SK-N-SH (cell line): ENCODE results near the gene TMED3. TPM values are rescaled to one million over a fixed set of nuclear protein-coding genes. Genes with fewer than 3 reads are reported as not detected.

Source experiments
- CTCF ChIA-PET: fragments of 300-600, 350-600 bp; formaldehyde crosslinking; extraction: SDS; loops from one replicate; lab custom pipeline; 2021; lab: Yijun Ruan, JAX
- POLR2A ChIA-PET: fragments of 350-600 bp; sonication (Branson Sonifier 250); formaldehyde crosslinking; extraction: SDS; loops from one replicate; lab custom pipeline; 2020; ENCODE audit warnings: antibody characterized with exemption, inconsistent platforms; lab: Yijun Ruan, JAX
- DNase-seq: peaks from one replicate; pipeline ENCODE4 v3.0.0; 2012
- H2AFZ ChIP-seq: fragments of 200-600 bp; sonication (generic); 2 replicates; pipeline ENCODE4 v1.8.1; 2016; ENCODE audit warnings: antibody characterized with exemption, mild to moderate bottlenecking, low read depth
- H3F3A ChIP-seq: fragments of 200-600 bp; sonication (generic); replicated peaks from 2 replicates; pipeline ENCODE3; 2016; ENCODE audit warnings: antibody characterized with exemption, mild to moderate bottlenecking; ENCODE audit not compliant: insufficient read depth
- H3K27ac ChIP-seq, 2 experiments: fragments of 200-500 bp in 1 of 2; fragments of 200-600 bp in 1 of 2; sonication (Bioruptor generic) in 1 of 2; sonication (generic), shearing (Covaris generic) in 1 of 2; 2 replicates each; pipeline versions ENCODE4 v1.5.1 to v1.6.1; 2014 to 2016; ENCODE audit warnings: low read depth in 2 of 2, inconsistent platforms in 1 of 2, low read length in 1 of 2, mild to moderate bottlenecking in 1 of 2, mixed read lengths in 1 of 2
- H3K27me3 ChIP-seq: fragments of 200-600 bp; sonication (generic), shearing (Covaris generic); 2 replicates; pipeline ENCODE4 v1.6.1; 2016; ENCODE audit warnings: mixed run types; ENCODE audit not compliant: insufficient read depth
- H3K36me3 ChIP-seq, 2 experiments: fragments of 200-500 bp in 1 of 2; fragments of 200-600 bp in 1 of 2; sonication (Bioruptor generic) in 1 of 2; sonication (generic) in 1 of 2; replicated peaks in 1 of 2; 2 replicates each; pipeline versions ENCODE3 to v1.5.1; 2014 to 2016; ENCODE audit warnings: low read length in 1 of 2, mild to moderate bottlenecking in 1 of 2; ENCODE audit not compliant: insufficient read depth in 2 of 2, control insufficient read depth in 1 of 2
- H3K4me1 ChIP-seq, 2 experiments: fragments of 200-500 bp in 1 of 2; fragments of 200-600 bp in 1 of 2; sonication (Bioruptor generic) in 1 of 2; sonication (generic), shearing (Covaris generic) in 1 of 2; 2 replicates each; pipeline versions ENCODE4 v1.5.1 to v1.6.1; 2014 to 2016; ENCODE audit warnings: low read depth in 1 of 2, low read length in 1 of 2, mixed run types in 1 of 2; ENCODE audit not compliant: insufficient read depth in 2 of 2, control insufficient read depth in 1 of 2
- H3K4me2 ChIP-seq: fragments of 200-600 bp; sonication (generic), shearing (Covaris generic); 2 replicates; pipeline ENCODE4 v1.6.1; 2017; ENCODE audit warnings: mixed run types
- H3K4me3 ChIP-seq, 2 experiments: fragments of 200-500 bp in 1 of 2; fragments of 200-600 bp in 1 of 2; sonication (Bioruptor generic) in 1 of 2; sonication (generic), shearing (Covaris generic) in 1 of 2; 2 replicates each; pipeline versions ENCODE4 v1.5.1 to v1.8.1; 2014 to 2016; ENCODE audit warnings: low read depth in 2 of 2, inconsistent platforms in 1 of 2, low read length in 1 of 2, mild to moderate bottlenecking in 1 of 2, mixed read lengths in 1 of 2, moderate library complexity in 1 of 2
- H3K79me2 ChIP-seq: fragments of 200-600 bp; sonication (generic); 2 replicates; pipeline ENCODE4 v1.8.1; 2017; ENCODE audit warnings: mild to moderate bottlenecking; ENCODE audit not compliant: insufficient read depth
- H3K9ac ChIP-seq: fragments of 200-600 bp; sonication (generic); 2 replicates; pipeline ENCODE4 v1.6.1; 2017; ENCODE audit warnings: mixed run types
- H3K9me2 ChIP-seq: fragments of 200-600 bp; sonication (generic); 2 replicates; pipeline ENCODE4 v1.6.1; 2017; ENCODE audit warnings: mixed run types
- H3K9me3 ChIP-seq: fragments of 200-600 bp; sonication (generic); 2 replicates; pipeline ENCODE4 v1.6.1; 2017; ENCODE audit warnings: mixed run types, mild to moderate bottlenecking, moderate library complexity
- H4K20me1 ChIP-seq: fragments of 200-600 bp; sonication (generic); 2 replicates; pipeline ENCODE4 v1.6.1; 2017; ENCODE audit warnings: mild to moderate bottlenecking, mixed run types; ENCODE audit not compliant: insufficient read depth
- CHD2 ChIP-seq: fragments of 150-350 bp; IDR thresholded peaks from 2 replicates; pipeline ENCODE4 v1.6.1; 2018; ENCODE audit warnings: low read length; ENCODE audit not compliant: partially characterized antibody
- EZH2phosphoT487 ChIP-seq: fragments of 200-600 bp; sonication (generic); IDR thresholded peaks from 2 replicates; pipeline ENCODE4 v1.6.1; 2017; ENCODE audit warnings: low read depth, mixed run types, mild to moderate bottlenecking, antibody characterized with exemption, moderate library complexity, borderline replicate concordance
- FOXJ3 ChIP-seq: sonication (generic); formaldehyde crosslinking; IDR thresholded peaks from 2 replicates; pipeline ENCODE4 v1.5.1; 2020; ENCODE audit warnings: mild to moderate bottlenecking, missing genetic modification reagents
- MEF2A ChIP-seq: IDR thresholded peaks from 2 replicates; pipeline ENCODE4 v1.4.0; 2012; ENCODE audit warnings: low read depth, borderline replicate concordance
- NFIC ChIP-seq: IDR thresholded peaks from 2 replicates; pipeline ENCODE4 v1.4.0; 2012; ENCODE audit warnings: borderline replicate concordance
- POLR2AphosphoS5 ChIP-seq: IDR thresholded peaks from 2 replicates; pipeline ENCODE4 v1.6.1; 2012; ENCODE audit warnings: low read depth, low read length
- RXRA ChIP-seq: IDR thresholded peaks from 2 replicates; pipeline ENCODE4 v1.4.0; 2012; ENCODE audit warnings: low read depth, mild to moderate bottlenecking, borderline replicate concordance
- YY1 ChIP-seq: IDR thresholded peaks from 2 replicates; pipeline ENCODE4 v1.4.0; 2012; ENCODE audit warnings: low read depth, mild to moderate bottlenecking
- WGBS: methylation state at CpG from one replicate; pipeline ENCODE4 v1.1.6; 2017; ENCODE audit warnings: low lambda C conversion rate; 5-methylcytosine and 5-hydroxymethylcytosine counted together
- polyA plus RNA-seq, 3 experiments: library from polyadenylated mRNA; depleted of rRNA; stranded (reverse); fragments of >200 nt; gene quantifications; 2 replicates each; pipeline ENCODE4 v1.2.3, GENCODE V29; 2012
- TF ChIP-seq, protein P1 (sequence below): IDR thresholded peaks from 2 replicates; pipeline ENCODE4 v1.4.0; 2012; ENCODE audit warnings: low read depth, borderline replicate concordance
- TF ChIP-seq, protein P2 (sequence below): IDR thresholded peaks from 2 replicates; pipeline ENCODE4 v1.4.0; 2012; ENCODE audit warnings: low read depth, borderline replicate concordance

TMED3 gene
- polyA plus RNA-seq, 1 of the 3 experiments (the other 2 are of a cell fraction), result 128 TPM

DNA sequence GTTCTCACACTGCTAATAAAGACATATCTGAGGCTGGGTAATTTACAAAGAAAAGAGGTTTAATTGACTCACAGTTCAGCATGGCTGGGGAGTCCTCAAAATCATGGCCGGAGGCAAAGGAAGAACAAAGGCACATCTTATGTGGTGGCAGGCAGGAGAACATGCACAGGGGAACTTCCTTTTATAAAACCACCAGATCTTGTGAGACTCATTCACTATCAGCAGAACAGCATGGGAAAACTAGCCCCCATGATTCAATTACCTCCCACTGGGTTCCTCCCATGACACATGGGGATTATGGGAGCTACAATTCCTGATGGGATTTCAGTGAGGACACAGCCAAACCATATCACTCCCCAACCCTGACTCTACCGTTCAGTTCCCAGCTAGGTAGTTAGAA lies 61.5 kb downstream of the TMED3 start:
- ChIA-PET POLR2A (no interaction called here), CTCF (interaction anchor here (0.9 to 1.5 kb wide), 2 partner anchors 9 to 32 kb away, joined by 4 to 12 read pairs; no protein-coding TSS in a partner anchor)
- Histone ChIP-seq H3K79me2 (no peaks in the 10 kb centered on the region), H3K4me3 (no peak overlapping the region), H3K9me3 (no peaks in the 10 kb centered on the region), H3K4me1 (peaks cover 0 to 4% of the 10 kb centered on the region in 2 experiments; a peak in 1 of 4 replicates), H3K4me2 (no peak overlapping the region), H4K20me1 (no peaks in the 10 kb centered on the region), H3K9ac (no peak overlapping the region), H3K36me3 (no peaks in the 10 kb centered on the region), H2AFZ (no peak overlapping the region), H3F3A (no peaks in the 10 kb centered on the region), H3K27me3 (no peaks in the 10 kb centered on the region), H3K9me2 (no peaks in the 10 kb centered on the region), H3K27ac (no peak overlapping the region)
- 83% methylated on average over 2 of the region's 2 CpGs for WGBS
- TF ChIP-seq CHD2, result no peak
- no peak for TF ChIP-seq NFIC
- no peak for TF ChIP-seq FOXJ3 (CRISPR knock-in tag)
- no peak for TF ChIP-seq EZH2phosphoT487
- TF ChIP-seq, protein P1, sequence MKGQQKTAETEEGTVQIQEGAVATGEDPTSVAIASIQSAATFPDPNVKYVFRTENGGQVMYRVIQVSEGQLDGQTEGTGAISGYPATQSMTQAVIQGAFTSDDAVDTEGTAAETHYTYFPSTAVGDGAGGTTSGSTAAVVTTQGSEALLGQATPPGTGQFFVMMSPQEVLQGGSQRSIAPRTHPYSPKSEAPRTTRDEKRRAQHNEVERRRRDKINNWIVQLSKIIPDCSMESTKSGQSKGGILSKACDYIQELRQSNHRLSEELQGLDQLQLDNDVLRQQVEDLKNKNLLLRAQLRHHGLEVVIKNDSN, result no peak
- TF ChIP-seq MEF2A, result no peak
- TF ChIP-seq POLR2AphosphoS5, result no peak
- no peak for TF ChIP-seq RXRA
- no peak for TF ChIP-seq YY1
- TF ChIP-seq, protein P2, sequence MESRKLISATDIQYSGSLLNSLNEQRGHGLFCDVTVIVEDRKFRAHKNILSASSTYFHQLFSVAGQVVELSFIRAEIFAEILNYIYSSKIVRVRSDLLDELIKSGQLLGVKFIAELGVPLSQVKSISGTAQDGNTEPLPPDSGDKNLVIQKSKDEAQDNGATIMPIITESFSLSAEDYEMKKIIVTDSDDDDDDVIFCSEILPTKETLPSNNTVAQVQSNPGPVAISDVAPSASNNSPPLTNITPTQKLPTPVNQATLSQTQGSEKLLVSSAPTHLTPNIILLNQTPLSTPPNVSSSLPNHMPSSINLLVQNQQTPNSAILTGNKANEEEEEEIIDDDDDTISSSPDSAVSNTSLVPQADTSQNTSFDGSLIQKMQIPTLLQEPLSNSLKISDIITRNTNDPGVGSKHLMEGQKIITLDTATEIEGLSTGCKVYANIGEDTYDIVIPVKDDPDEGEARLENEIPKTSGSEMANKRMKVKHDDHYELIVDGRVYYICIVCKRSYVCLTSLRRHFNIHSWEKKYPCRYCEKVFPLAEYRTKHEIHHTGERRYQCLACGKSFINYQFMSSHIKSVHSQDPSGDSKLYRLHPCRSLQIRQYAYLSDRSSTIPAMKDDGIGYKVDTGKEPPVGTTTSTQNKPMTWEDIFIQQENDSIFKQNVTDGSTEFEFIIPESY, result no peak
- no peak for DNase-seq

Other genes starting within 250 kb of the TMED3 start
- gene RASGRF1, start 220.3 kb upstream of the TMED3 start, polyA plus RNA-seq (2012; rRNA removed), result 0.10 TPM in 1 of 2 replicates, not detected in the other
- gene ANKRD34C, start 28.4 kb upstream of the TMED3 start, polyA plus RNA-seq (2012; rRNA removed), result not detected in 2 replicates
- 0.35 and 0.39 TPM in 2 replicates for gene MINAR1, start 121.2 kb downstream of the TMED3 start, polyA plus RNA-seq (2012; rRNA removed)